Gastrocnemius medialis (tissue), 4 donors: ENCODE measurements around the gene SASH1. TPM values are rescaled to one million over a fixed set of nuclear protein-coding genes. Genes with fewer than 3 reads are reported as not detected.

Experiments used
- ATAC-seq, 2 donors: fragments of 150-250 bp; one replicate each; pipeline ENCODE4 v1.9.1; 2016
- DNase-seq, 2 donors: peaks; one replicate each; pipeline ENCODE4 v3.0.0-alpha.2; 2019
- H3K27ac ChIP-seq, 4 donors: fragments of 200-600 bp; sonication (generic); 1 replicate in 1 of 4; 2 replicates in 3 of 4; pipeline ENCODE4 v1.5.1; 2016 to 2018; ENCODE audit warnings: mild to moderate bottlenecking in 2 of 4, moderate library complexity in 1 of 4
- H3K27me3 ChIP-seq, 3 donors: fragments of 200-600 bp; sonication (generic) in 2 of 3; 1 replicate in 1 of 3; 2 replicates in 2 of 3; pipeline versions ENCODE4 v1.5.1 to v1.6.0; 2016 to 2019; ENCODE audit warnings: mild to moderate bottlenecking in 1 of 3, moderate library complexity in 1 of 3
- H3K36me3 ChIP-seq, 2 donors: fragments of 200-600 bp; sonication (generic) in 1 of 2; one replicate each; pipeline ENCODE4 v1.5.1; 2017 to 2018
- H3K4me1 ChIP-seq, 2 donors: fragments of 200-600 bp; sonication (generic) in 1 of 2; one replicate each; pipeline ENCODE4 v1.5.1; 2016 to 2017; ENCODE audit warnings: mild to moderate bottlenecking in 2 of 2
- H3K4me3 ChIP-seq, 4 donors: fragments of 200-600 bp; sonication (generic) in 3 of 4; 1 replicate in 1 of 4; 2 replicates in 3 of 4; pipeline ENCODE4 v1.5.1; 2016 to 2019; ENCODE audit warnings: mild to moderate bottlenecking in 2 of 4
- H3K9me3 ChIP-seq, 3 donors: fragments of 200-600 bp; sonication (generic) in 2 of 3; 1 replicate in 1 of 3; 2 replicates in 2 of 3; pipeline ENCODE4 v1.5.1; 2016 to 2019
- POLR2A ChIP-seq, 2 donors: fragments of 450-650 bp; IDR thresholded peaks; one replicate each; pipeline ENCODE4 v1.6.1; 2017; ENCODE audit warnings: antibody characterized with exemption in 2 of 2, mild to moderate bottlenecking in 2 of 2, moderate library complexity in 2 of 2
- in situ Hi-C, 4 donors: fragments of 200-750 bp; cut with MboI; loops; one replicate each; pipeline versions ENCODE4 v1.15.0 to v1.8.0; 2017; ENCODE audit warnings: low sequenced_read_pairs in 4 of 4
- intact Hi-C: fragments of 100-400 bp; cut with DNase I; formaldehyde crosslinking; loops from one replicate; pipeline ENCODE4 v1.15.1; 2023; ENCODE audit warnings: low total_unique reads
- total RNA-seq, 4 donors: library from RNA; depleted of rRNA; stranded (reverse); fragments of >200 nt; gene quantifications; one replicate each; pipeline versions ENCODE4 v1.1.0 to v1.2.3, GENCODE V29; 2016
- TF ChIP-seq, protein P1 (sequence below), 5 experiments: fragments of 450-650 bp in 3 of 5; fragments of 200-600 bp in 2 of 5; sonication (generic) in 2 of 5; IDR thresholded peaks in 4 of 5; conservative IDR thresholded peaks in 1 of 5; 1 replicate in 4 of 5; 2 replicates in 1 of 5; pipeline ENCODE4 v1.5.1; 2016 to 2019; ENCODE audit warnings: antibody characterized with exemption in 5 of 5, mild to moderate bottlenecking in 3 of 5, moderate library complexity in 3 of 5

Gene SASH1
- total RNA-seq, 4 donors from 2014 or later = 28.2 to 42.4 (median 35.4) TPM

DNA sequence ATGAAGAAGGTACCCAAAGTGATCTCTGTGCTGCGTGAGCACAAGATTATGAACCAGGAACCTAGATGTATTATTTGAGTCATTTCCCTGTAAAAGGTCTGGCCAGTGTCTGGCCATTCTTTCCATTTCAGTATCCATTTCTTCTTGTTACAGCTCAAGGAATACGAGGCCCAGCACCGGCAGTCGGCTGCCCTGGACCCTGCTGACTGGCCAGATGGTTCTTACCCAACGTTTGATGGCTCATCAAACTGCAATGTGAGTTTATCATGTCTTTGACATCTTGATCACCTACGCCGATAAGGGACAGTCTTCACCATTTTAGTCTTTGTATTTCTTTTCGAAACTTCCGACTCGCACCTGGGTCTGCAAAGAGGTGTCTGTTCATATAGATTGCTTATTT, 144.8 kb downstream of the SASH1 start:
- no peak overlapping the region for H3K27ac ChIP-seq
- intact Hi-C loops (no loop called here), in situ Hi-C loops (no loop called here)
- H3K27me3 ChIP-seq = no peaks in the 10 kb centered on the region
- H3K9me3 ChIP-seq = no peaks in the 10 kb centered on the region
- H3K4me3 ChIP-seq = no peak overlapping the region
- ATAC-seq = no peak
- peaks cover 0 to 6% of the 10 kb centered on the region in 2 donors for H3K4me1 ChIP-seq
- TF ChIP-seq POLR2A (IDR thresholded peaks at IDR 0.05) = no peak
- TF ChIP-seq, protein P1, sequence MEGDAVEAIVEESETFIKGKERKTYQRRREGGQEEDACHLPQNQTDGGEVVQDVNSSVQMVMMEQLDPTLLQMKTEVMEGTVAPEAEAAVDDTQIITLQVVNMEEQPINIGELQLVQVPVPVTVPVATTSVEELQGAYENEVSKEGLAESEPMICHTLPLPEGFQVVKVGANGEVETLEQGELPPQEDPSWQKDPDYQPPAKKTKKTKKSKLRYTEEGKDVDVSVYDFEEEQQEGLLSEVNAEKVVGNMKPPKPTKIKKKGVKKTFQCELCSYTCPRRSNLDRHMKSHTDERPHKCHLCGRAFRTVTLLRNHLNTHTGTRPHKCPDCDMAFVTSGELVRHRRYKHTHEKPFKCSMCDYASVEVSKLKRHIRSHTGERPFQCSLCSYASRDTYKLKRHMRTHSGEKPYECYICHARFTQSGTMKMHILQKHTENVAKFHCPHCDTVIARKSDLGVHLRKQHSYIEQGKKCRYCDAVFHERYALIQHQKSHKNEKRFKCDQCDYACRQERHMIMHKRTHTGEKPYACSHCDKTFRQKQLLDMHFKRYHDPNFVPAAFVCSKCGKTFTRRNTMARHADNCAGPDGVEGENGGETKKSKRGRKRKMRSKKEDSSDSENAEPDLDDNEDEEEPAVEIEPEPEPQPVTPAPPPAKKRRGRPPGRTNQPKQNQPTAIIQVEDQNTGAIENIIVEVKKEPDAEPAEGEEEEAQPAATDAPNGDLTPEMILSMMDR (IDR thresholded peaks at IDR 0.05 in 4 of 5, conservative IDR thresholded peaks at IDR 0.05 in 1 of 5) = no peak
- H3K36me3 ChIP-seq = no peaks in the 10 kb centered on the region
- DNase-seq = no peak

DNA sequence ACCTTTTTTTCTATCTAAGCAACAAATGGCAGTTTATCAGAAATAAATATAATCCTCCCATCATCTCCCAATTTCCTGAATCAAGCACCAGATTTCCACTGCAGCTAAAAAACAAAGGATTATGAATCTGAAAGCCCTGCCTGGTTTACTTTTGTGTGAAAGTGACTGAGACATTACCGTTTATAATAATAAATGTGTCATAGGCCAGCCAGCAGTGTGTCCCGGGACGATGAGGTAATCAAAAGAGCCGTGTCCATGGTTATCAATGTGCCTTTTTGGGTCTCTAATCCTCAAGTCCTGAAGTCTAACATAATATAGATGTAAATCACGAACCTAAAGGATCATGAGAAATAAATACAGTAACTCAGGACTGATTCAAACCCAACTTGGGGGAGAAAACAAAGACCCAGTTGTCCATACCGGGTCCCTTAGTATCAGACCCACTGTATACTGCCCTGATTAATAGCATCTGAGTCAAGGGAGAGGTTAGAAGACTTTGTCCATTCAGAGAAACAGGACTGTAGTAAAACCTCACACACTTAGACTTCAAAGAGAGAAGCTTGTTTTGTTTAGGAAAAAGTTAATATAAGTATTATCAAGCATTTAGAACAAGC, 149.1 kb downstream of the SASH1 start:
- TF ChIP-seq POLR2A (IDR thresholded peaks at IDR 0.05) = no peak
- TF ChIP-seq, protein P1 (IDR thresholded peaks at IDR 0.05 in 4 of 5, conservative IDR thresholded peaks at IDR 0.05 in 1 of 5) = no peak
- Histone ChIP-seq H3K27me3 (no peaks in the 10 kb centered on the region), H3K9me3 (no peaks in the 10 kb centered on the region), H3K36me3 (no peaks in the 10 kb centered on the region), H3K4me3 (no peak overlapping the region), H3K4me1 (peaks cover 25 to 28% of the 10 kb centered on the region in 2 donors), H3K27ac (peak overlapping the region; percentile 50 to 72 (median 56))
- no peak for ATAC-seq
- in situ Hi-C loops = no loop called here
- no peak for DNase-seq
- intact Hi-C loops = no loop called here

DNA sequence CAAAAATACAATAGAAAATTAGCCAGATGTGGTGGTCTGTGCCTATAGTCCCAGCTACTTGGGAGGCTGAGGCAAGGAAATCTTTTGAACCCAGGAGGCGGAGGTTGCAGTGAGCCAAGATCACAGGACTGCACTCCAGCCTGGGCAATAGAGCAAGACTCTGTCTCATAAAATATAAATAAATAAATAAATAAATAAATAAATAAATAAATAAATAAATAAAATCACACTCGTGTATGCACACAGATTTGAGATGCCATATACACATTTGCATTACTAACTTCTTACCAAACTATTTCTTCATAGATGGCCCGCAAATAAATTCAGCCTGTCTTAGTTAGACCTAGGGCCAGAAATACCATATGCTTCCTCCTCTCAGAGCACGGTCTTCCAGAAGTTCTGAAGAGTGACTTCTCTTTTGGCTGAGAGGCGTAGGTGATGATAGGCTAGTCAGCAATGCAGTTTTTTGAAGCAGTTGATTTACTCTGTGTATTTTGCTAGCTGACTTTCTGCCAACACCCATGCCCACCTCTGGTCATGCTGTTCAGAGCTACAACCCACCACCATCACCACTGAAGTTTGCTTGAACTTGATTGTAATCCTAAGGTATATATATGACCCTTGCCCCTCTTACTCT, 150.1 kb downstream of the SASH1 start:
- H3K36me3 ChIP-seq = no peaks in the 10 kb centered on the region
- TF ChIP-seq, protein P1 (IDR thresholded peaks at IDR 0.05 in 4 of 5, conservative IDR thresholded peaks at IDR 0.05 in 1 of 5) = no peak
- TF ChIP-seq POLR2A (IDR thresholded peaks at IDR 0.05) = no peak
- H3K4me3 ChIP-seq = no peak overlapping the region
- intact Hi-C loops (no loop called here), in situ Hi-C loops (no loop called here)
- peak overlapping the region; percentile 54 to 72 (median 62) for H3K27ac ChIP-seq
- no peak for ATAC-seq
- no peak for DNase-seq
- H3K4me1 ChIP-seq = peaks cover 32 to 33% of the 10 kb centered on the region in 2 donors
- no peaks in the 10 kb centered on the region for H3K27me3 ChIP-seq
- H3K9me3 ChIP-seq = no peaks in the 10 kb centered on the region

DNA sequence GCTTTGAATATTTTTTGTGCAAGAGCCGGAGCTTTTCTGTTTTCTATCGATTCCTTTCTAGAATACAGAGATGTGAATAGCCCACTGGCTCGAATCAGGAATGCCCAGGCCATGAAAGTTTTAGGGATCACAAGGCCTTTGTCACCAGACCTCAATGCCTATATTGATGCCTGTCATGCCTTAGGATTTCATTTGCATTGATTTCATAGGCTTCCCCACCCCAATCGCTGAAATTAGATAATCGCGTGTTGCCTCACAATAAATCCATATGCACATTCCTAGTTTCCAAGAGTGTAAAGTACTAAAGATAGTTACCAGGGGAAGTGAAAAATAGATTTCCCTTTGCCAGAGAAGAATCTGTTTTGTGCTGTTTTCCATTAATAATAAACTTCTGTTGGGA, 150.8 kb downstream of the SASH1 start:
- peak overlapping the region; percentile 54 to 72 (median 62) for H3K27ac ChIP-seq
- H3K4me3 ChIP-seq = no peak overlapping the region
- intact Hi-C loops = no loop called here
- no peaks in the 10 kb centered on the region for H3K36me3 ChIP-seq
- no peaks in the 10 kb centered on the region for H3K9me3 ChIP-seq
- in situ Hi-C loops = no loop called here
- DNase-seq (no peak), ATAC-seq (no peak)
- TF ChIP-seq, protein P1 (IDR thresholded peaks at IDR 0.05 in 4 of 5, conservative IDR thresholded peaks at IDR 0.05 in 1 of 5) = no peak
- no peak for TF ChIP-seq POLR2A (IDR thresholded peaks at IDR 0.05)
- no peaks in the 10 kb centered on the region for H3K27me3 ChIP-seq
- H3K4me1 ChIP-seq = peaks cover 32 to 34% of the 10 kb centered on the region in 2 donors
